NCI-H2227 treated with DMSO at 0.1 percent for 48 hours (cell line): ENCODE measurements around the gene MEF2B.
"Not testable (repeated sequence)": the region's sequence is repeated elsewhere in the genome, so short reads cannot be mapped to it uniquely, and the experiment has no call there.

Experiments used
- DNase-seq: peaks from one replicate; lab custom pipeline; 2025; lab: John Stamatoyannopoulos, UW

MEF2B gene

DNA sequence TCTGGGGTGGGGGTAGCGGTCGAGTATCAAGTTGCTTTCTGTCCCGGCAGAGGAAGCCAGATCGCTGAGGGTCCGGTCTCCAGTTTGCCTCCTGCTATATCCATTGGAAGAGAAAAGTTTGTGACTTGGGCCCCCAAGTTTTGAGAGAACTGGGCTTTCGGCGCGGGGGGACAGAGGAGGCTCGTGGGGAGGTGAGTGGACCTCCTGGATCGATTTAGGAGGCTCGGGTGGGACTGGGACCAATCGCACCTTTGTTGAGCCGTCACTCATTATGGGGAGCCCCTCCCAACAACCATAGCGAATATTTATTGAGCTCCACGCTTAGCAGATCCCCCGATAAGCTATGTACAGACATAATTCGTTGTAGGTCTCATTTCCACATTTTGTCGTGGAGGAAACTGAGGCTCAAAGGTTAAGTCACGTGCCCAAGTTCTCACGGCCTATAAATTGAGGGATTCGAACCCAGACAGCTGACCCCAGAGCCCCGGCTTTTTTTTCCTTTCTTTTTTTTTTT lies 22.9 kb upstream of the MEF2B start:
- DNase-seq, result no peak

- DNase-seq, result peak; percentile 96
These were observed 22.2 kb upstream of the MEF2B start, which contains the start of the genes BORCS8 and RFXANK for GRCh38 chr19:19192078-19192882. Gene BORCS8, minus strand, starts transcription at chr19:19192152. Its CDS starts 35 bp downstream, at chr19:19192117. Gene RFXANK, plus strand, starts transcription at chr19:19192258. Its CDS starts 1,689 bp downstream, at chr19:19193947.

GRCh38 chr19:19191768-19192077 lies 21.7 kb upstream of the MEF2B start:
- DNase-seq, result no peak

- DNase-seq, result no peak
These were observed 16.7 kb upstream of the MEF2B start for GRCh38 chr19:19186742-19187141.

- DNase-seq, result no peak
These were observed 16.0 kb upstream of the MEF2B start for GRCh38 chr19:19185853-19186740.

DNA sequence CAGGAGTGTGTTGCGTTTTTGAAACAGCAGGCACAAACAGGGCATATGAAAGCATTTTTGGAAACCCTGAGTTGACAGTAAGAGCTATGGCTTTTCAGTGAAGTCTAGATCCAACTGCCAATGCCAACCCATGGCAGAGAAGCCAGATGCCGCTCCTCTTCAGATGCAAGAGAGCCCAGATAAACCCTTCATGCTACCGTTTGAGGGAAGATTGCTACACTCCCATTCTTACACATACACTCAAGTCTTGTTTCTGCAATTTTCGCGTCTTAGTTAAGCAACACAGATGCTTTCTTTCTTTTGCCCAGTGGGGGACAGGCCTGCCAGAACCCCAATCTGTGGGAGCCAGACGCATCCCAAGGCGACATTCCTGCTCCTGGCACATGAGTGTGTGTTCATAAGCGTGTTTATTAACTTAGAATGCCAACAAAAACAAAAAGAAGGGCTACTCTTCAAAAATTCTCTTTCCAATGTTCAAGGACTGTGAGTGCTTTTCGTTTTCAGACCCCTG lies 11.5 kb upstream of the MEF2B start:
- DNase-seq, result no peak

- no peak for DNase-seq
These were observed 9.7 kb upstream of the MEF2B start for GRCh38 chr19:19179548-19180441.

GRCh38 chr19:19176950-19177349 lies 6.9 kb upstream of the MEF2B start:
- DNase-seq, result no peak

GRCh38 chr19:19173243-19173642 lies 3.2 kb upstream of the MEF2B start:
- not testable (repeated sequence) for DNase-seq

DNA sequence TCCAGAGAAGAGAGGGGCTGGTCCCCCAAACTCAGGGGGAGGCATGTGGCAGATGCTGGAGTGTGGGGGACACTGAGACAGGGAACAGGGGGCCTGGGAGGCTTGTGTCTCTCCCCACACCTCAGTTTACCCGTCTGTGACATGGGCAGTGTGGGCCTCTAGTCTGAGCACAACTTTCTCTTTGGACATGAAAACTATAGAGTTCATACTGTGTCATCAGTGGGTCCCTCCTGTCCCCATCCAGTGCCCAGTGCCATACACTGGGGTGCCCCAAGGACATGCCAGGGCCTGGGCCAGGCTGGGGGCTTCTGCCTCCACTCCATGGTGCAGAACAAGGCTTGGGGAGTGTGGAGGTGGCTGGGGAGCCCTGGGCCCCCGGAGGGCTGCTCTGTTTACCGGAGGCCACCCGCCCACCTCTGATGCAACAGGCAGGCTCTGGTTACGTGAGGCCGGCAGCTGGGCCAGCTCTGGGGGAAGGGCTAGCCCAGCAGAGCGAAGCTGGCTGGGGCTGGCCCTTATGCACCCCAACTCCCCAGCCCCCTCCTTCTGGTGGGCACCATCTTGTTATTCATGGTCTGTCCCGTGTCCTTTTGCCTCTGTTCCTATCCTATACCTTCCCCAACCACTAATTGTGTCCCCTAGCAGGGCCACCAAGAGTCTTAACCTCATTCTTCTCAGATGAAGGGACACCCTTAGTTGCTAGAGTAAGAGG lies 1.9 kb upstream of the MEF2B start:
- no peak for DNase-seq

- DNase-seq, result no peak
These were observed 1.0 kb upstream of the MEF2B start for GRCh38 chr19:19170873-19171672.

- DNase-seq, result no peak
These were observed 619 bp downstream of the MEF2B start for GRCh38 chr19:19169236-19170052.

- DNase-seq, result no peak
These were observed 2.5 kb downstream of the MEF2B start for GRCh38 chr19:19167612-19168011.

GRCh38 chr19:19165396-19165795 lies 4.7 kb downstream of the MEF2B start:
- DNase-seq, result no peak

DNA sequence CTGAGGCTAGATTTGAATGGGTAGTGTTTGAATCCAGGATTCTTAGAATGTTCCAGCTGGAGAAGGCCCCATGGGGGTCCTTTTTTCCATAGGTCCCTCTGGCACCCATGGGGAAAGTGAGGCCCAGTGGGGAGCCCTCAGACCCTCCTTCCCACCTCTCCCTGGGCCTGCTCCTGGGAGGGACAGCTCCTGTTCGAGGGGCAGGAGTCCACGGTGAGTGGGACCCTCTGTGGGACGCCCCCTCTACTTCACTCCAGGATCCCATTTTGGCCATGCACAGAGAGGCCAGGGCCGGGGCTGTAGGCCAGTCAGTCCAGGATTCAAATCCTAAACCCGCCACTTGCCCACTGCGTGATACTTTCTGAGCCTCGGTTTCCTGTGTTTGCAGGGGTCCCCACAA lies 7.6 kb downstream of the MEF2B start:
- no peak for DNase-seq

DNA sequence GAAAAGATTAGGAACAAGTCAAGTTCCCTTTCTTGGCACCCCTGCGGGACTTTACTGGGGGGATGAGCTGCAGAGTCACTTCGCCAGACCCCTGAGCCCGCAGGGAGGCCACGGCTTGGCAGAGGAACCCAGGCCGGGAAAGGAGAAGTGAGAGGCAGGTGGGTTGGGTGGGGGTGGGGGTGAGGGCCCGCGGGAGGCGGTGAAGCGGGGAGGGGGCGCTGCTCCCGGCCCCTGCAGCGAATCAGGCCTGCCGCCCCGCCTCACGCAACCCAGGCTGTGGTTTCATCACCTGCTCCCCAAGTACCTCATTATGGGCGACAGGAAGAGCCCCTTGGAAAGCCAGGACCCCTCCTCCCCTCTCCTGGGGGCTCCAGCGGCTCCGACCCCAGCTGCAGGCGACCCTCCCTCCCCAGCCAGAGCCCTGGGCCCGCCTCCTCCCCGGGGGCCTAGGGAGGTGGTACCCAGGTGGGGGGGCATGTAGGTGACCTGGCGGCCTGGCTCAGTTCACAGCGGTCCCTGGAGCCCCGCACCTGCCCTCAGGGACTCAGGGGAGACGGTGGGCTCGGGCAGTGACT lies 9.5 kb downstream of the MEF2B start:
- DNase-seq, result no peak

GRCh38 chr19:19159534-19159933 lies 10.5 kb downstream of the MEF2B start:
- DNase-seq, result no peak

DNA sequence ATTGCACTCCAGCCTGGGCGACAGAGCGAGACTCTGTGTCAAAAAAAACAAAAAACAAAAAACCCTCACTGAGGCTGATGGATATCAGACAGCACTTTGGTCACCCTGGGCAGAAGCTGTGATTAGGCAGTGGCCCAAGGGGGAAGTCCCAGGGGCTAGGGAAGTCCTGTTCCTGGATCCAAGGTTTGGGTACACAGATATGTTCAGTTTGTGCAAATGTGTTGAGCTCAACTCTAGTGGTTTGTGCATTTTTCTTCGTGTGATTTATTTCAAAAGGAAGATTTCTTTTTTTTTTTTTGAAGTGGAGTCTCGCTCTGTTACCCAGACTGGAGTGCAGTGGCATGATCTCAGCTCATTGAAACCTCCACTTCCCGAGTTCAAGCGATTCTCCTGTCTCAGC lies 12.3 kb downstream of the MEF2B start:
- no peak for DNase-seq
